Gastroesophageal sphincter (tissue), 4 donors: ENCODE results near the gene TMEM198. TPM values are rescaled to one million over a fixed set of nuclear protein-coding genes. Genes with fewer than 3 reads are reported as not detected.

Experiments
- ATAC-seq: fragments of 150-250 bp; one replicate; pipeline ENCODE4 v1.9.1; 2016; ENCODE audit warnings: mild to moderate bottlenecking, moderate library complexity
- H3K27ac ChIP-seq, 4 donors: fragments of 200-600 bp; sonication (generic) in 3 of 4; 1 replicate in 3 of 4; 2 replicates in 1 of 4; pipeline ENCODE4 v1.5.1; 2016 to 2019
- H3K27me3 ChIP-seq: fragments of 200-600 bp; sonication (generic); one replicate; pipeline ENCODE4 v1.5.1; 2019
- H3K36me3 ChIP-seq, 2 donors: fragments of 200-600 bp; sonication (generic); one replicate each; pipeline ENCODE4 v1.5.1; 2019; ENCODE audit warnings: control low read depth in 1 of 2
- H3K4me1 ChIP-seq, 3 donors: fragments of 200-600 bp; sonication (generic); 1 replicate in 2 of 3; 2 replicates in 1 of 3; pipeline ENCODE4 v1.5.1; 2016 to 2019; ENCODE audit warnings: control low read depth in 2 of 3
- H3K4me3 ChIP-seq, 2 donors: fragments of 200-600 bp; sonication (generic); one replicate each; pipeline ENCODE4 v1.5.1; 2019; ENCODE audit warnings: mild to moderate bottlenecking in 1 of 2, moderate library complexity in 1 of 2
- H3K9me3 ChIP-seq, 3 donors: fragments of 200-600 bp; sonication (generic); one replicate each; pipeline ENCODE4 v1.5.1; 2017 to 2019; ENCODE audit warnings: control low read depth in 2 of 3
- EP300 ChIP-seq: sonication (generic); formaldehyde crosslinking; IDR thresholded peaks from one replicate; pipeline ENCODE4 v1.6.1; 2017; ENCODE audit warnings: antibody characterized with exemption, mild to moderate bottlenecking
- POLR2A ChIP-seq, 2 donors: fragments of 450-650 bp; IDR thresholded peaks; one replicate each; pipeline ENCODE4 v1.6.1; 2017; ENCODE audit warnings: antibody characterized with exemption in 2 of 2, mild to moderate bottlenecking in 2 of 2, moderate library complexity in 1 of 2
- POLR2AphosphoS5 ChIP-seq: sonication (generic); formaldehyde crosslinking; IDR thresholded peaks from one replicate; pipeline ENCODE4 v1.6.1; 2017; ENCODE audit warnings: antibody characterized with exemption
- WGBS, 2 donors: methylation state at CpG; one replicate each; pipeline ENCODE4 v1.1.5; 2018; ENCODE audit warnings: low coverage in 1 of 2; 5-methylcytosine and 5-hydroxymethylcytosine counted together
- total RNA-seq, 4 donors: library from RNA; depleted of rRNA; stranded (reverse); fragments of >200 nt; gene quantifications; one replicate each; pipeline ENCODE4 v1.1.0, GENCODE V29; 2016
- TF ChIP-seq, protein P1 (sequence below), 4 experiments: fragments of 200-600 bp in 2 of 4; fragments of 450-650 bp in 2 of 4; sonication (generic) in 1 of 4; IDR thresholded peaks; one replicate each; pipeline ENCODE4 v1.5.1; 2017 to 2019; ENCODE audit warnings: antibody characterized with exemption in 4 of 4, mild to moderate bottlenecking in 2 of 4, moderate library complexity in 2 of 4

The TMEM198 gene
- total RNA-seq, 4 donors from 2014 or later, result 1.6 to 9.5 (median 4.1) TPM

DNA sequence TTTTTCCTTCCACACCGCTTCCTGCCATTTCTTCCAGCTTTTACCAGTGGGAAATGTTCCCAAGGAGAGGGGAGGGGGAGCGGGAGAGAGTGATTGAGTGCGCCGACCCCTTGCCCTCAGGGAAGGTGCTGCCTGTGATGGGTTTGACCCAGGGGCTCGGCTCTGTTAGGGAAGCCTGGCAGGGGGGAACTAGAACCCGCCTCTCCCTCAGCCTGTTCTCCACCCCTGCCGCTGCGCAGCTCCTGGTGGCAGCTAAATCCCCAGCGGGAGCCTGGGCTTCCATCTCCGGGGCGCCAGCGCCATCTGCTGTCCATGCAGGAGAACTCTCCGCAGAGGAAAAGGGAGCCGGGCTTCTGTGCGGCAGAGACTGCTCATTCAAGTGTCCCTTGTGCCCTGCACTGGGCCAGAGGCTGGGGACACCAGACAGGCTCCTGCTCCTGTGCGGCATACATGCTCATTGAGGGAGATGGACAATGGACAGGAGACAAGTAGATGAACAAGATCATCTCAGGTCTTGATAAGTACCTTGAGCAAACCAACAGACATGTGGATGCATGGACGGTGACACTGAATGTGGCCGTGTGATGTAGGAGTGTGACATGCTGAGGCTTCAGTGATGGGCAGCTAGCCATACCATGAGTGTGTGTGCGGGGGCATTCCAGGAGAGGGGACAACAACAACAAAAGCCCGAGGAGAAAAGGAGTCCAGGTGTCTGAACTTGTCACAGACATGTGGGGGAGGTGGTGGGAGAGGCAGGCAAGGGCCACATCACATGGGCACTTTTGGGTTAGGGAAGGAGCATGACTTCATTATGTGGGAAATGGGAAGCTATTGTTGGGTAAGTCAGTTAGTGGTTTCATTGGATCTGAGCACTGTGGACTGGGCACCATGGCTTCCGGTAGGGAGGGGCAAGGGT is 13.5 kb upstream of the TMEM198 start:
- Histone ChIP-seq H3K36me3 (no peaks in the 10 kb centered on the region), H3K27me3 (peaks cover 46% of the 10 kb centered on the region), H3K27ac (peak overlapping the region in 1 of 4 donors; percentile 53), H3K4me1 (peaks cover 0 to 9% (median 7%) of the 10 kb centered on the region in 3 donors), H3K9me3 (no peaks in the 10 kb centered on the region), H3K4me3 (peak overlapping the region in 1 of 2 donors; percentile 32)
- TF ChIP-seq, protein P1, sequence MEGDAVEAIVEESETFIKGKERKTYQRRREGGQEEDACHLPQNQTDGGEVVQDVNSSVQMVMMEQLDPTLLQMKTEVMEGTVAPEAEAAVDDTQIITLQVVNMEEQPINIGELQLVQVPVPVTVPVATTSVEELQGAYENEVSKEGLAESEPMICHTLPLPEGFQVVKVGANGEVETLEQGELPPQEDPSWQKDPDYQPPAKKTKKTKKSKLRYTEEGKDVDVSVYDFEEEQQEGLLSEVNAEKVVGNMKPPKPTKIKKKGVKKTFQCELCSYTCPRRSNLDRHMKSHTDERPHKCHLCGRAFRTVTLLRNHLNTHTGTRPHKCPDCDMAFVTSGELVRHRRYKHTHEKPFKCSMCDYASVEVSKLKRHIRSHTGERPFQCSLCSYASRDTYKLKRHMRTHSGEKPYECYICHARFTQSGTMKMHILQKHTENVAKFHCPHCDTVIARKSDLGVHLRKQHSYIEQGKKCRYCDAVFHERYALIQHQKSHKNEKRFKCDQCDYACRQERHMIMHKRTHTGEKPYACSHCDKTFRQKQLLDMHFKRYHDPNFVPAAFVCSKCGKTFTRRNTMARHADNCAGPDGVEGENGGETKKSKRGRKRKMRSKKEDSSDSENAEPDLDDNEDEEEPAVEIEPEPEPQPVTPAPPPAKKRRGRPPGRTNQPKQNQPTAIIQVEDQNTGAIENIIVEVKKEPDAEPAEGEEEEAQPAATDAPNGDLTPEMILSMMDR (IDR thresholded peaks at IDR 0.05), result peak in 3 of 4 experiments; percentile 98 to 99 (median 99)
- TF ChIP-seq EP300, result no peak
- WGBS, 2 donors, result 23 to 30% methylated on average over 4 to 9 of the region's 21 CpGs
- ATAC-seq, result peak; percentile 90

DNA sequence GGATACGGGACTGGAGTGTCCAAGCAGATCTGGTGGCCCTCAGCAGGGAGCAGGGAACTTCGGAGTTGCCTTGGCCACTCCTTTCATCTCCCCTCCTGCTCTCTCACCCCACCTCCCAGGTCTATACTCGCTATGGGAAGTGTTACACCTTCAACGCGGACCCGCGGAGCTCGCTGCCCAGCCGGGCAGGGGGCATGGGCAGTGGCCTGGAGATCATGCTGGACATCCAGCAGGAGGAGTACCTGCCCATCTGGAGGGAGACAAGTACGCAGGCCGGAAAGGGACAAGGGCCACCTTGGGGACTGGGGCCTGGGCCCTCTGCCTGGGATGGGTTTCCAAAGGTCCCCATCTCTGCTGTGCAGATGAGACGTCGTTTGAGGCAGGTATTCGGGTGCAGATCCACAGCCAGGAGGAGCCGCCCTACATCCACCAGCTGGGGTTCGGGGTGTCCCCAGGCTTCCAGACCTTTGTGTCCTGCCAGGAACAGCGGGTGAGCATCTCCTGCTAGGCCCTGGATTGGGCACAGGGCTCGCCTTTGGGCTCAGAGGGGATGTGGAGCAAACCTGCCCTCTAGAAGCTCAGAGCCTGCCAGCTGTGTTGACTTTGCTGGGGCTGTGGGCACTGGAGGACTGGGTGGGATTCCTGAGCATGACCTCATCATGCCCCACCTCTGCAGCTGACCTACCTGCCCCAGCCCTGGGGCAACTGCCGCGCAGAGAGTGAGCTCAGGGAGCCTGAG is 12.0 kb upstream of the TMEM198 start:
- Histone ChIP-seq H3K4me1 (peaks cover 0 to 9% (median 7%) of the 10 kb centered on the region in 3 donors), H3K27ac (no peak overlapping the region), H3K4me3 (no peak overlapping the region), H3K9me3 (no peaks in the 10 kb centered on the region), H3K36me3 (no peaks in the 10 kb centered on the region), H3K27me3 (peaks cover 37% of the 10 kb centered on the region)
- no peak for ATAC-seq
- WGBS, 2 donors, result 95% methylated on average over 4 of the region's 20 CpGs; no CpG with 5 or more reads in 1 of the 2 donors
- TF ChIP-seq POLR2AphosphoS5 (no peak), EP300 (no peak), POLR2A (IDR thresholded peaks at IDR 0.05) (no peak)
- TF ChIP-seq, protein P1 (IDR thresholded peaks at IDR 0.05), result no peak

DNA sequence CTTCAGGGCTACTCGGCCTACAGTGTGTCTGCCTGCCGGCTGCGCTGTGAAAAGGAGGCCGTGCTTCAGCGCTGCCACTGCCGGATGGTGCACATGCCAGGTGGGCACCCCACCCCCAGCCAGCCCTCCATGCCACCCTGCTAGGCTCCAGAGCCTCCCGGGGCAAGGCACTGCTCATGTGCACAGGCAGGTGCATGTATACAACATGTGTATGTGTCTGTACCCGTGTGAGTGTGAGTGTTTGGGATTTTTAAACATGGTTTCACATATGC is 11.5 kb upstream of the TMEM198 start:
- no CpG with 5 or more reads among the region's 8 CpGs for WGBS, 2 donors
- peaks cover 0 to 9% (median 7%) of the 10 kb centered on the region in 3 donors for H3K4me1 ChIP-seq

DNA sequence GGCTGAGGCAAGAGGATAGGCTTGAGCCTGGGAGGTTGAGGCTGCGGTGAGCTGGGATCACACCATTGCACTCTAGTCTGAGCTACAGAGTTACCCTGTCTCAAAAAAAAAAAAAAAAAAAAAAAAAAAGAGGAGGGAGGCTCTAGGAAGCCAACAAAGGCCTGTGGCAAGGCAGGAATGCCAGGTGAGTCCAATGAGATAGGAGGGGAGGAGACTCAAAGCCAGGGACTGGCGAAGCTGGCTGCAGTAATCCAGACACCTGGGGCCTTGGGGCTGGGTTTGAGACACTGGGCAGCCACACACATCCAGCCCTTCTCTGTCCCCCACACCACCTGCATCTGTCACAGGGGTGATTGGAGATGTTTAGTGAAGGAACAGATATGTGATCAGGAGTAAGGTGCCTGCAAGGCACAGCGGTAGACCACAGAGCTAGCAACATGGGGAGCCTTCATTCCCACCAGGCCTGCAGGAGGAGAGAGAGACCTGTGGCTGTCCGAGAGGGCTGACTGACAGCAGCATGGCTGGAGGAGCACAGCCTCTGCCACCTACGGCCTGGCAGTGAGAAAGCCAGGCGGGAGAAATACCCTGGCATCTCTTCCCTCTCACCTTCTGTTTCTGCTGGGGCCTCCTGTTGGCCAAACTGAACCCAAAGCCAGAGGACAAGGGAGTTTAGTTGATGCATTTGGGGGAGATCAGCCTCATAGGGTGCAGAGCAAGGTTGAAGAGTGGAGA is 9.7 kb upstream of the TMEM198 start:
- peaks cover 0 to 7% of the 10 kb centered on the region in 2 donors for H3K36me3 ChIP-seq
- peaks cover 0 to 26% (median 7%) of the 10 kb centered on the region in 3 donors for H3K4me1 ChIP-seq
- TF ChIP-seq, protein P1 (IDR thresholded peaks at IDR 0.05), result no peak
- TF ChIP-seq POLR2A (IDR thresholded peaks at IDR 0.05) (no peak), POLR2AphosphoS5 (no peak), EP300 (no peak)
- H3K27me3 ChIP-seq, result peaks cover 26% of the 10 kb centered on the region
- no peak for ATAC-seq
- WGBS, 2 donors, result 69 to 79% methylated on average over 3 to 5 of the region's 6 CpGs
- H3K4me3 ChIP-seq, result no peak overlapping the region
- no peak overlapping the region for H3K27ac ChIP-seq
- H3K9me3 ChIP-seq, result no peaks in the 10 kb centered on the region

More for the DNA sequence above, 11.5 kb upstream of the TMEM198 start:
- no peak for ATAC-seq
- Histone ChIP-seq H3K4me3 (no peak overlapping the region), H3K9me3 (no peaks in the 10 kb centered on the region), H3K27me3 (peaks cover 34% of the 10 kb centered on the region), H3K36me3 (no peaks in the 10 kb centered on the region), H3K27ac (no peak overlapping the region)
- TF ChIP-seq POLR2AphosphoS5 (no peak), EP300 (no peak), POLR2A (IDR thresholded peaks at IDR 0.05) (no peak)
- TF ChIP-seq, protein P1 (IDR thresholded peaks at IDR 0.05), result no peak
